ENCODE data around the gene RUBCN.
"Not testable (repeated sequence)": the region's sequence is repeated elsewhere in the genome, so short reads cannot be mapped to it uniquely, and the experiment has no call there.

Gene RUBCN

DNA sequence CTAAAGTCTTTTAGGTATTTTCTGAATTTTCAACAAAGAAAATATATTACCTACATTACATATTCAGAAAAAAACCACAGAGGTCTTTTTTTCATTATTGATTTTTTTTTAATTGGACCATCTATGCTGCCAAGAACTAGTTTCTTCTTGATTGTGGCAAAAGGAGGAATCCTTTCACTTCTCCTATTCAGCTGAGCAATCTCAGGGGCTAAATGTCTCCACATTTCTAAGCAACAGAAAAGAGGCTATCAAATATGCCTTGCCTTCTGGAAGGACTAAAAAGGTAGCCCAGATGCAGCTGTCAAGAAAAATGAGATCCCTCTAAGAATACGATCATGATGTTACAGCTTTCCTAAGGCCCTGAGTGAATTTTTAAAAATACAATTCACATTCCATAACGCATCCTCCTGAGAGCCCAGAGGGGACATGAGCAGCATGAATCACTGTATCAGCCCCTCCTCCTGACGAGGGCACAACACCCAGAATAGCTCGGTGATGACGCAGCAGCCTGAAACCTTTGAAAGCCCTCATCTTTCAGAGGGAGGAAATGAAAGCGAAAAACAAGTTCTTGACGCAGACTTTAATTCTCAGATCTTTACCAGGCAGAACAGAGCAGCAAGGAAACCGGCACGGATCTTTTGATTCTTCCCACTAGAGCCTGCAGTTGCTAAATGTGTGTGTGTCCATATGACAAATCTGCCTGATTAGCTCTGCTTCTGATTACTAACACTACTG, 24.6 kb downstream of the RUBCN start:
- peak overlapping the region; percentile 6 for H2BK120ac ChIP-seq (ENCODE audit: low read depth, low read length)
- H3K4me3 ChIP-seq (ENCODE audit: low read length) = no peak overlapping the region
- no peaks in the 10 kb centered on the region for H3K36me3 ChIP-seq (ENCODE audit: control insufficient read depth, insufficient read depth, low read length)
- peak overlapping the region; percentile 87 for H3K27ac ChIP-seq (ENCODE audit: low read depth, low read length)
- H3K56ac ChIP-seq (ENCODE audit: low read length) = peak overlapping the region; percentile 73
- no peaks in the 10 kb centered on the region for H3K79me2 ChIP-seq (ENCODE audit: control insufficient read depth, insufficient read depth, low read length)
- no peak overlapping the region for H4K5ac ChIP-seq (ENCODE audit: low read length)
- peak; percentile 96 for DNase-seq
- H3K27me3 ChIP-seq (ENCODE audit: insufficient read depth, low read length, poor library complexity) = no peaks in the 10 kb centered on the region
- no peak overlapping the region for H3K23ac ChIP-seq (ENCODE audit: low read length)
- no peak overlapping the region for H3K4me2 ChIP-seq (ENCODE audit: low read length)
- peak overlapping the region; percentile 86 for H4K8ac ChIP-seq (ENCODE audit: low read depth, low read length)
- H2BK15ac ChIP-seq (replicated peaks; ENCODE audit: low read depth) = no peak overlapping the region
- no CpG with 5 or more reads among the region's 9 CpGs for whole genome bisulfite sequencing (ENCODE audit: extremely low coverage, insufficient coverage, low lambda C conversion rate)
- no peak overlapping the region for H2BK5ac ChIP-seq (ENCODE audit: low read length)
- H3K18ac ChIP-seq (ENCODE audit: low read length) = peak overlapping the region; percentile 68
- no peak overlapping the region for H2AK5ac ChIP-seq (ENCODE audit: low read length)
- H3K79me1 ChIP-seq (ENCODE audit: low read length) = no peaks in the 10 kb centered on the region
- H3K4me1 ChIP-seq (ENCODE audit: control insufficient read depth, low read depth, low read length) = peaks cover 3% of the 10 kb centered on the region
- peak overlapping the region; percentile 58 for H3K9ac ChIP-seq (ENCODE audit: low read length)
- no peak overlapping the region for H3K4ac ChIP-seq (ENCODE audit: low read depth, low read length)

DNA sequence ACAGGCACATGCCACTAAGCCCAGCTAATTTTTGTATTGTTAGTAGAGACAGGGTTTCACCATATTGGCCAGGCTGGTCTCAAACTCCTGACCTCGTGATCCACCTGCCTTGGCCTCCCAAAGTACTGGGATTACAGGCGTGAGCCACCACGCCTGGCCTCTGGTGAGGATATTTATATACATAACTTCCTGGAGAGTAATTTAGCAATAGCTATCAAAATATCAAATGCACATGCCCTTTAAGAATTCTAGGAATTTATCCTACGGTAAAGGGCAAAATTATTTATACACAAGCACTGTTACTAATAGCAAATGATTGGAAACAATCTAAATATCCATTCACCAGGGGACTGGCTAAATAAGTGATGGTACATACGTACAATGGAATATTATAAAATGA, 25.7 kb downstream of the RUBCN start:
- not testable (repeated sequence) for DNase-seq; H3K56ac ChIP-seq (ENCODE audit: low read length); H3K4me1 ChIP-seq (ENCODE audit: control insufficient read depth, low read depth, low read length); H2BK5ac ChIP-seq (ENCODE audit: low read length); H3K79me2 ChIP-seq (ENCODE audit: control insufficient read depth, insufficient read depth, low read length); H2AK5ac ChIP-seq (ENCODE audit: low read length); H3K79me1 ChIP-seq (ENCODE audit: low read length); H3K23ac ChIP-seq (ENCODE audit: low read length); H3K9ac ChIP-seq (ENCODE audit: low read length); H4K5ac ChIP-seq (ENCODE audit: low read length); H2BK15ac ChIP-seq (replicated peaks; ENCODE audit: low read depth); H2BK120ac ChIP-seq (ENCODE audit: low read depth, low read length); H3K36me3 ChIP-seq (ENCODE audit: control insufficient read depth, insufficient read depth, low read length); H3K4ac ChIP-seq (ENCODE audit: low read depth, low read length); H3K18ac ChIP-seq (ENCODE audit: low read length); H3K27ac ChIP-seq (ENCODE audit: low read depth, low read length); H4K8ac ChIP-seq (ENCODE audit: low read depth, low read length); H3K27me3 ChIP-seq (ENCODE audit: insufficient read depth, low read length, poor library complexity); H3K4me2 ChIP-seq (ENCODE audit: low read length); H3K4me3 ChIP-seq (ENCODE audit: low read length)
- WGBS (ENCODE audit: extremely low coverage, insufficient coverage, low lambda C conversion rate) = no CpG with 5 or more reads among the region's 5 CpGs

DNA sequence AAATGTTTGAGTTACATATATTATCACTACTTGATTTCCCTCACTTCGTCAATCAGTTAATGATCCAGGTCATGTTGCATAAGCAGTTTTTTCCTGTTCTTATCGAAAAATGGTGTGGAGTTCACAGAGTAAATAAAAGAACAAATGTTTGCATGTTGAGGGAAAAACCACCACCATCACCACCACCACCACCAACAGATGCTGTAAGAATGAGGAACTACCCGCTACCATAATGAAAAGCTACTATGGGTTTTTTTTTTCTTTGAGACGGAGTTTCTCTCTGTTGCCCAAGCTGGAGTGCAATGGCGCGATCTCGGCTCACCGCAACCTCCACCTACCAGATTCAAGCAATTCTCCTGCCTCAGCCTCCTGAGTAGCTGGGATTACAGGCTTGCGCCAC, 27.6 kb downstream of the RUBCN start:
- no peak overlapping the region for H2BK120ac ChIP-seq (ENCODE audit: low read depth, low read length)
- no peak overlapping the region for H3K23ac ChIP-seq (ENCODE audit: low read length)
- no peak for DNase-seq
- H3K4ac ChIP-seq (ENCODE audit: low read depth, low read length) = no peak overlapping the region
- no peak overlapping the region for H3K4me2 ChIP-seq (ENCODE audit: low read length)
- no peak overlapping the region for H4K5ac ChIP-seq (ENCODE audit: low read length)
- no peak overlapping the region for H3K27ac ChIP-seq (ENCODE audit: low read depth, low read length)
- H2BK15ac ChIP-seq (replicated peaks; ENCODE audit: low read depth) = no peak overlapping the region
- no peak overlapping the region for H3K56ac ChIP-seq (ENCODE audit: low read length)
- H3K4me3 ChIP-seq (ENCODE audit: low read length) = no peak overlapping the region
- H3K79me2 ChIP-seq (ENCODE audit: control insufficient read depth, insufficient read depth, low read length) = no peaks in the 10 kb centered on the region
- no peak overlapping the region for H4K8ac ChIP-seq (ENCODE audit: low read depth, low read length)
- H3K27me3 ChIP-seq (ENCODE audit: insufficient read depth, low read length, poor library complexity) = no peaks in the 10 kb centered on the region
- peaks cover 3% of the 10 kb centered on the region for H3K4me1 ChIP-seq (ENCODE audit: control insufficient read depth, low read depth, low read length)
- no peak overlapping the region for H2BK5ac ChIP-seq (ENCODE audit: low read length)
- no CpG with 5 or more reads among the region's 9 CpGs for WGBS (ENCODE audit: extremely low coverage, insufficient coverage, low lambda C conversion rate)
- H3K9ac ChIP-seq (ENCODE audit: low read length) = no peak overlapping the region
- H3K18ac ChIP-seq (ENCODE audit: low read length) = no peak overlapping the region
- no peak overlapping the region for H2AK5ac ChIP-seq (ENCODE audit: low read length)
- H3K79me1 ChIP-seq (ENCODE audit: low read length) = no peaks in the 10 kb centered on the region
- peaks cover 2% of the 10 kb centered on the region for H3K36me3 ChIP-seq (ENCODE audit: control insufficient read depth, insufficient read depth, low read length)

DNA sequence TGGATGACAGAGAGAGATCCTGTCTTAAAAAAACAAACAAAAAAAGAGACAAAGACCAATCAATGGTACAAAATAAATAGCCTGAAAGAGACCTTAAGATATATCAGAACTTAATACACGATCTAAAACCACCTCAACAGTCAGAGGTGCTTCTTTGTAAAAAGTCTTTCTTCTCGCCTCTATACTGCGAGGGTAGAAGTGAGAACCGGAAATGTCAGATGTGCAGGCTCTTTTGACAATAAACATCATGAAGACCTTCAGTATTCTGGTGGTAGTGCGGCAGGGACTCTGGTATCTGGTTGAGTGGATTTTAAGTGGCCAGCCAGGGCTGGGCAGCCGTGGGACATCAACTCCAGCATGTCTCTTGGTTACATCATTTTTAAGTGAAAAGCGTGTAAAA, 30.0 kb downstream of the RUBCN start:
- DNase-seq = no peak
- H3K79me1 ChIP-seq (ENCODE audit: low read length) = no peaks in the 10 kb centered on the region
- H3K9ac ChIP-seq (ENCODE audit: low read length) = no peak overlapping the region
- H4K5ac ChIP-seq (ENCODE audit: low read length) = no peak overlapping the region
- no peaks in the 10 kb centered on the region for H3K4me1 ChIP-seq (ENCODE audit: control insufficient read depth, low read depth, low read length)
- no peak overlapping the region for H3K27ac ChIP-seq (ENCODE audit: low read depth, low read length)
- H3K4me3 ChIP-seq (ENCODE audit: low read length) = no peak overlapping the region
- H3K23ac ChIP-seq (ENCODE audit: low read length) = no peak overlapping the region
- no peaks in the 10 kb centered on the region for H3K79me2 ChIP-seq (ENCODE audit: control insufficient read depth, insufficient read depth, low read length)
- no peak overlapping the region for H3K4ac ChIP-seq (ENCODE audit: low read depth, low read length)
- no peak overlapping the region for H2BK120ac ChIP-seq (ENCODE audit: low read depth, low read length)
- H2BK15ac ChIP-seq (replicated peaks; ENCODE audit: low read depth) = no peak overlapping the region
- H2AK5ac ChIP-seq (ENCODE audit: low read length) = no peak overlapping the region
- peaks cover 2% of the 10 kb centered on the region for H3K36me3 ChIP-seq (ENCODE audit: control insufficient read depth, insufficient read depth, low read length)
- H3K56ac ChIP-seq (ENCODE audit: low read length) = no peak overlapping the region
- no peak overlapping the region for H2BK5ac ChIP-seq (ENCODE audit: low read length)
- no peak overlapping the region for H4K8ac ChIP-seq (ENCODE audit: low read depth, low read length)
- WGBS (ENCODE audit: extremely low coverage, insufficient coverage, low lambda C conversion rate) = no CpG with 5 or more reads among the region's 7 CpGs
- H3K27me3 ChIP-seq (ENCODE audit: insufficient read depth, low read length, poor library complexity) = no peaks in the 10 kb centered on the region
- H3K18ac ChIP-seq (ENCODE audit: low read length) = no peak overlapping the region
- H3K4me2 ChIP-seq (ENCODE audit: low read length) = no peak overlapping the region

DNA sequence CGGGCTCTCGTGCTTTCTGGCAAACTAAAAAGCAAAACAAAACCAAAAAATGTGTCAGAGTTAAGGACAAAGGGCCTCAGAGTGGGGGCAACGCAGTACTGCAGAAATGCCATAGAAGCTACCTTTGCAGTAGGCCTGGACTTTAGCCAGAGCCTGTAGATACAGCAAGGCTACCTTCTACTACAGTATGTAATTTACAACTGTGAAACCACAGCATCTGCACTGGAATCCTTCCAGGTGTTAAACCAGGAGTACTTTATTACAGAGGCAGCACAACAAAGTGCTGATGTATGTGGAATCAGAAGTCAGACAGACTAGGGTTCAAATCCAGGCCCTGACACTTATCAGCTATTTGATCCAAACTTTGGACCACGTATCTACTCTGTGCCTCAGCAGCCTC, 34.9 kb downstream of the RUBCN start:
- peaks cover 2% of the 10 kb centered on the region for H3K36me3 ChIP-seq (ENCODE audit: control insufficient read depth, insufficient read depth, low read length)
- no peak overlapping the region for H3K18ac ChIP-seq (ENCODE audit: low read length)
- H2AK5ac ChIP-seq (ENCODE audit: low read length) = no peak overlapping the region
- H3K27ac ChIP-seq (ENCODE audit: low read depth, low read length) = no peak overlapping the region
- no CpG with 5 or more reads among the region's 4 CpGs for WGBS (ENCODE audit: extremely low coverage, insufficient coverage, low lambda C conversion rate)
- H3K4ac ChIP-seq (ENCODE audit: low read depth, low read length) = no peak overlapping the region
- H3K27me3 ChIP-seq (ENCODE audit: insufficient read depth, low read length, poor library complexity) = no peaks in the 10 kb centered on the region
- H3K56ac ChIP-seq (ENCODE audit: low read length) = no peak overlapping the region
- H3K4me3 ChIP-seq (ENCODE audit: low read length) = no peak overlapping the region
- H4K5ac ChIP-seq (ENCODE audit: low read length) = no peak overlapping the region
- H2BK5ac ChIP-seq (ENCODE audit: low read length) = no peak overlapping the region
- no peak overlapping the region for H2BK120ac ChIP-seq (ENCODE audit: low read depth, low read length)
- H3K9ac ChIP-seq (ENCODE audit: low read length) = no peak overlapping the region
- no peak for DNase-seq
- no peaks in the 10 kb centered on the region for H3K4me1 ChIP-seq (ENCODE audit: control insufficient read depth, low read depth, low read length)
- H3K79me2 ChIP-seq (ENCODE audit: control insufficient read depth, insufficient read depth, low read length) = no peaks in the 10 kb centered on the region
- H2BK15ac ChIP-seq (replicated peaks; ENCODE audit: low read depth) = no peak overlapping the region
- H3K79me1 ChIP-seq (ENCODE audit: low read length) = no peaks in the 10 kb centered on the region
- H4K8ac ChIP-seq (ENCODE audit: low read depth, low read length) = no peak overlapping the region
- no peak overlapping the region for H3K23ac ChIP-seq (ENCODE audit: low read length)
- H3K4me2 ChIP-seq (ENCODE audit: low read length) = no peak overlapping the region

DNA sequence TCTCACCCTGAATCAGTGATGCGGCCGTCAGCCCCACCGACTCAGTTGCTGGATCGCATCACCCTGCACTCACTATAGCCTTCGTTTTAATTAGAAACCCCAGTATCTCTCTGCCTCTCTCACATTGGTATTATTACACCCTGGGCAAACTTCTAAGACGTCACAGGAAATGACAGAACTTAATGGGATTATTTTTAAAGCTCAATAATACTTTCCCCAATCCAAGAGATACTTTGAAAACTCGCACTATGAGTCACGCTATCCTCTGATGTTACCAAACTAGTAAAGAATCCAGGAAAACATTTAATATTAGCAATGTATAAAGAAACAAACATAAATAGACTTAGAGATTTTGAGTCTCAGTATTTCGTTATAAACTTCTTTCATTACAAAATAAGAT, 36.6 kb downstream of the RUBCN start:
- H2BK5ac ChIP-seq (ENCODE audit: low read length) = no peak overlapping the region
- H3K56ac ChIP-seq (ENCODE audit: low read length) = no peak overlapping the region
- H3K4ac ChIP-seq (ENCODE audit: low read depth, low read length) = no peak overlapping the region
- H3K27ac ChIP-seq (ENCODE audit: low read depth, low read length) = no peak overlapping the region
- H2AK5ac ChIP-seq (ENCODE audit: low read length) = no peak overlapping the region
- H2BK120ac ChIP-seq (ENCODE audit: low read depth, low read length) = no peak overlapping the region
- no peaks in the 10 kb centered on the region for H3K79me2 ChIP-seq (ENCODE audit: control insufficient read depth, insufficient read depth, low read length)
- no peak overlapping the region for H3K23ac ChIP-seq (ENCODE audit: low read length)
- no peak overlapping the region for H4K5ac ChIP-seq (ENCODE audit: low read length)
- no peak overlapping the region for H3K4me3 ChIP-seq (ENCODE audit: low read length)
- no peak overlapping the region for H3K18ac ChIP-seq (ENCODE audit: low read length)
- no CpG with 5 or more reads among the region's 9 CpGs for WGBS (ENCODE audit: extremely low coverage, insufficient coverage, low lambda C conversion rate)
- no peaks in the 10 kb centered on the region for H3K79me1 ChIP-seq (ENCODE audit: low read length)
- H2BK15ac ChIP-seq (replicated peaks; ENCODE audit: low read depth) = no peak overlapping the region
- peaks cover 2% of the 10 kb centered on the region for H3K36me3 ChIP-seq (ENCODE audit: control insufficient read depth, insufficient read depth, low read length)
- H3K27me3 ChIP-seq (ENCODE audit: insufficient read depth, low read length, poor library complexity) = no peaks in the 10 kb centered on the region
- H3K9ac ChIP-seq (ENCODE audit: low read length) = no peak overlapping the region
- DNase-seq = no peak
- no peak overlapping the region for H3K4me2 ChIP-seq (ENCODE audit: low read length)
- no peaks in the 10 kb centered on the region for H3K4me1 ChIP-seq (ENCODE audit: control insufficient read depth, low read depth, low read length)
- H4K8ac ChIP-seq (ENCODE audit: low read depth, low read length) = no peak overlapping the region
